SK-N-DZ (cell line): ENCODE results near the gene MYL12A.

Experiments used
- DNase-seq: peaks from one replicate; pipeline ENCODE4 v3.0.0-alpha.2; 2015; ENCODE audit warnings: low spot score

The MYL12A gene

DNA sequence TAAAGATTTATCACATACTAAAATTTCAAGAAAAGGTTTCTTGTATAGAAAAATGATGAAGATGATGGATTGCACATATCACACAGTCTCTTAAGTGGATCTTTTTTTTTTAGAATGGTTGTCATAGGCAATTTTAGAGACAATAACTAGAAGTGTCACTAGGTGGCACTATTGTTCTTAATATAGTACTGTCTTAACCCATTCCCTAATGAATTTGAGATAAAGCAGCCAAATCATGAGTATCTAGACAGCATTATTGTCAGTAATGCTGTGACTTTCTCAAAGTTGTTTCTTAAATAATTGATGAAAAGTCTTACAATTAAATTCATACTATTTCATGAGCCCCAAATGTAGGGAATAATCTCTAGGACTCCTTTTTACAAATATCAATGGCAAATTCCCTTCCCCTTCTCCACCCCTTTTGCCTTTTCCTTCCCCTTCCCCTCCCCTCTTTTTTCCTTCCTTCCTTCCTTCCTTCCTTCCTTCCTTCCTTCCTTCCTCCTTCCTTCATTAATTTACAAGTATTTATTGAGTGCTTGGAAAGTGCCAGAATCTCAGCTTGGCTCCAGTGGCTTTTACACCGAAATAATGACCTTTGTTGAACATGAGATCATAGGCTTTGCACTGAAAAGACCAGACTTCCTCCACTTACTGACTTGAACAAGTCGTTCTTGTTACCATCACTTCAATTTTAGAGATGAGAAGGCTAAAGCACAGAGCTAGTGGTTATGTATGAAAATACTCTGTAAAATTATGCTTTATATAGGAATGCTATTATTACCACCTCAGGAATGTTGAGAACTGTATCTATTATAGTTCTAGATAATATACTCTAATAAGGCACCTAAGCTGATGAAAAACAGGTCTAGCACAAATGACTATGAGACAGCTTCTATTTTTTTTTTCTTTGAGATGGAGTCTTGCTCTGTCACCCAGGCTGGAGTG lies 34.1 kb downstream of the MYL12A start:
- peak; percentile 78 for DNase-seq

DNA sequence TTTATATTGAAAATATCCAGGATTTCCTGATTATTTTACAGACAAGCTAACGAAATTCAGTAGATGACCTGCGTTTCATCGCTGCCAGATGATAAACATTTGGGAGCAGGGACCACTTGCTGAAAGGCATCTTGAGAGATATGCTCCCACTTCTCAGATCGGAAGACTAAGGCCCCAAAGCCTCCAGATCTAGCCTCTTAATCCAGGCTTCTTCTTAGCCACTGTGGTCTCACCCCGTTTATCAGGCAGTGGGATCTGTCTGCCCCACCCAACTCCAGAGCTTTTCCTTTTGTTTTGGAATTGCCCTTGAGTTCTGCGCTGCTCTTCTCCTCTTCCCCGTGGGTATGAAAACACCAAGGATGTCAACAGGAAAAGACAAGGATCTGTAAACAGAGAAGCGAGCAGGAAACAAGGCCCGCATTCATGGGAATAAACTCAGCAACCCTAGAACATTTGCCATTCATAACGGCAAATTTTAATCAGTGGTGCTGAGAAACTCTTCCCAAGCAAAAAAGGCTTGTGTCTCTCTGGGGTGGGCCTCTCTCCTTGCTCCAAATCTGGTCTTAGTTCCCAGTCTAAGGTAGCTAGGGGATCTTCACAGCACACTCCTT lies 35.8 kb downstream of the MYL12A start:
- no peak for DNase-seq

DNA sequence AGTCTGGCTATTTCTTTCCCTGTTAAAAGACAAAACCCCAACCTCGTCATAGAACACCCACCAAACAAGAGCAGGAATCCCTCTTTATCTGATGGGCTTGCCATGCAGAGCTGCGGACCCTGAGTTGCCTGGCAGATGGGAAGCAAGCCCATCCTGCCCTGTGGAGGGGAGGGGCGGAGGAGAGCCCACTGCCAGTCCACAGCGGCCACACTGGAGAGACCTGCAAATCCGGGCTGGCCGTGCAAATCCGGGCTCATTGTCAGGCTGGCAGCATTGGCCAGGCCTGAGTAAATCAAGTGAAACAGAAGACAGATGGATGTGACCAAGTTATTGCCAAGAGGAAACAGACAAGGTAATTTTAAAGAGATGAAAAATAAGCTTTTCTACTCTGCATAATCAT lies 36.3 kb downstream of the MYL12A start:
- no peak for DNase-seq

DNA sequence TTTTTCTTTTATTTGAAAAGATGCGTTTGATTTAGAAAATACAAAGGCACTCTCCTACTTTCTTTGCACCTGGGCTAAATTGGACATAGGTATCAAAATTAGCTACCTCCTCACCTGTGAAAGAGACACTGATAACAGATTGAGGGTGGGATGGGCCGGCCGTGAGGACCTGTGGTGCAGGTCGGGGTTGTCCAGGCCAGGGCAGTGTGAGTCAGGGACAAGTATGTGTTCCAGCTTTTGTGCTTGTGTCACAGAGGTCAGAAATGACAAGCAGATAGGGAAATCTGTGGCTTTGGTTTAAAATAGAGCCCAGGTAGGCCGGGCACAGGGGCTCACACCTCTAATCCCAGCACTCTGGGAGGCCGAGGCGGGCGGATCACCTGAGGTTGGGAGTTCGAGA lies 36.9 kb downstream of the MYL12A start:
- no peak for DNase-seq

DNA sequence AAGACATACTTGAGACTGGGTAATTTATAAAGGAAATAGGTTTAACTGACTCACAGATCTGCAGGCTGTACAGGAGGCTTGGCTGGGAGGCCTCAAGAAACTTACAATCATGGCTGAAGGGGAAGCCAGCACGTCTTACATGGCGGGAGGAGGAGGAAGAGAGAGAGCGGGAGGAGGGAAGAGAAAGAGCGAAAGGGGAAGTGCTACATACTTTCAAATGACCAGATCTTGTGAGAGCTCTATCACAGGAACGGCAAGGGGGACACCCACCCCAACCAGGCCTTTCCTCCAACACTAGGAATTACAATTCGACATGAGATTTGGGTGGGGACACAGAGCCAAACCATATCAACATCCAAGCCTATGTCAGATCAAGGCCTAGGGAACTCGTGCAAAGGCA lies 38.6 kb downstream of the MYL12A start:
- DNase-seq: no peak

DNA sequence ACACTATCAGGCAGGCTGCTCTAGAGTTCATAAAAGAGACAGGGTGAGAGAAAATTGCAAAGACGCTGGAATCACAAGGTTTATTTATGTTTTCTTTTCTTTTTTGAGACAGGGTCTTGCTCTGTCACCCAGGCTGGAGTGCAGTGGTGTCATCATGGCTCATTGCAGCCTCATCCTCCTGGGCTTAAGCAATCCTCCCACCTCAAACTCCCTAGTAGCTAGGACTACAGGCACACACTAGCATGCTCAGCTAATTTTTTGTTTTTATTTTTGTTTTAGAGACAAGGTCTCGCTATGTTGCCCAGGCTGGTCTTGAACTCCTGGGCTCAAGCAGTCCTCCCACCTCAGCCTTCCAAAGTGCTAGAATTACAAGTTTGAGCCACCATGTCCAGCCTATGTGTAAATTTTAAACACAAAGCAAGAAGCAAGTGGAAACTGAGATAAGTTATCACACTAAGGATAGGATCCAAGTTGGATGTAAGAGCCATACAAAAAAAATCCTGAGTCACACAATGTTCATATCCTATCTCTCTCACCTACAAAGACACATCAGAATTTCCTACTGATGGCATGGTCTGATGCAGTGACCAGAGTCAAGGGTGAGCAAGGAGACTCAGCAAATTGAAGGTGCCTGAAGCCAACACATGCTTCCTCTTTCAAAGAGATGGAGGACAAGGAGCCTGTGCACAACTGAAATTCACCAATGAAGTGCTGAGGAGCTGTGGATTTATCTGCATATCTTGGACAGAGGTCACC lies 45.8 kb downstream of the MYL12A start:
- no peak for DNase-seq

DNA sequence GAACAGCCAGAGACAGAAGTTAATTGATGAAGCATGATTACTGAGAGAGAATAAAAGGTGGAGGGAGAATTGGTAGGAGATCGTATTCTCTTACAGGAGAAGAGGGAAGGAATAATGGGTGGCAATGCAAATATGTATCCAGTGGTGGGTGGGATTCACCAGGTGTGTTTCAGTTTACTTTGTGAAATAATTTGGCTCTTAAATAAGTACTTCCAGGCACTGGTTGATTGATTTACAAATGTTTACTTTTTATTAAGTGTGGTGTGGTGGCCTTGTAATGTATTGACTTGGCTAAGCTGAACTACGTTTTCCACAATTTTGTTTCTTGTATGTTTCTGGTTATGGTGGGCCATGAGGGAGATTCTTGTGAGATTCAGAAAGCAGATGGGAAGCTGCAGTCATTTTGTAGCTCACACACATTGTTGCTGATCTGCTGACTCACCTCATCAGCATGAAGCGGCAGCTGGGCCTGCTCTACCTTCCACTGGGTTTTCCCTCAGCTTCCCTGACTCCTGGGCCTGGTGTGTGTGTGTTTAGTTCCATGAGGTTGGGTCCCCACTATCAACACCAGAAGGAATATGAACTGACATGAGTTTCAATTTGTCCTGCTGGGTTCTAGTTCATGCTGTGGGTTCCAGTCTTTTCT lies 47.0 kb downstream of the MYL12A start:
- no peak for DNase-seq

DNA sequence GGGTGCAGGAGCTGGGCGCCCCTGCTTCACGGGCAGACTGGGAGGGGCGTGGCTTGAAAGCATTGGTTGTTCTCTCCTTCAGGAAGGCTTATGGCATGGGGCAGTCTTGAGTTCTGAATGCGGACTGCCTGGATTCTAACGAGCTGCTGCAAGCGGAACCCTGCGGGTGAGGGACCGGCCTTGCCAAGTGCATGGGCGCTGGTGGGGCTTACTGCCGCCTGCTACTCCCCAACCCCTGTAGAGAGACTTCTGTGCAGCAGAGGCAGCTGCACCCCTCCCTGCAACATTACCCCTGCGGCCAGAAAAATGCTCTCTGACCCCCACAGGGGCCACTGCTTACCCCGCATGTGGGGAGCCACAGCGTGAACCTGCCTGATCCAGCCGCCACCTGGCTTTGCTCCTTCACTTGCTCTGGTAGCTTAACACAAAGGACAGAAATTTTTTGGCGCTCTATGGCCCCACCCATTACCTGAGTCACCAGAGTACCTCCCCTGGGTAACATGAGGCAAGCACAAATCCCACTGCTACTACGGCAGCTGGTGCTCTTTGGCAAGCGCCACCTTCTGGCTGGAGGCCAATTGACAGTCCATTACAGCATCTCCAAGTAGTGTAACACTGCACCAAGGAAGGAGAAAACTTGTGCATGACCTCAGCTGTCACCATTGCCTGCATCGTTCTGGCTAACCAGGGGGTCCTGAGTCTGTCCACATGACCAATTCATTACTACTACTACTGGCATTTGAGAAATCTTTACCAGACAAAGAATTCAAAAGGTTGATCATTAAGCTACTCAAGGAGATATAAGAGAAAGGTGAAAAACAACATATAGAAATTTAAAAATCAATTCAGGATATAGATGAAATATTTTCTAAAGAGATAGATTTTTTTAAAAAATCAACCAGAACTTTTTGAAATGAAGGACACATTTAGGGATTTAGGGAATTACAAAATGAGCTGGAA lies 49.7 kb downstream of the MYL12A start:
- DNase-seq: peak; percentile 92

DNA sequence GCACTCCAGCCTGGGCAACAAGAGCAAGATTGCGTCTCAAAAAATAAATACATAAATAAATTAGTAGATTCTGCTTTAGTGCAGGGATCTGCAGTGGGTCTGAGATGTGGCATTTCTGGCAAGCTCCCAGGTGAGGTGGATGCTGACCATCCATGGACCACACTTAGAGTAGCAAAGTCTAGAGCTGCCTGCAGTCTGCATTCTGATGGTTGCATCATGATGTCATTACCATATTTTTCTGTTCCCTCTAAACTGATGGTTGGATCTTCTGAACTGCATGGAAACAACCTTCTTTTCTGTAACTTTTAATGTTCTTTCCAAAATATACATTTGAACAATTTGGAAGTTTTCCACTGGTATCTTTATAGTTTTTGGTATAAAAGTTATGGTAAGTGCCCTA lies 57.2 kb downstream of the MYL12A start:
- DNase-seq: no peak

DNA sequence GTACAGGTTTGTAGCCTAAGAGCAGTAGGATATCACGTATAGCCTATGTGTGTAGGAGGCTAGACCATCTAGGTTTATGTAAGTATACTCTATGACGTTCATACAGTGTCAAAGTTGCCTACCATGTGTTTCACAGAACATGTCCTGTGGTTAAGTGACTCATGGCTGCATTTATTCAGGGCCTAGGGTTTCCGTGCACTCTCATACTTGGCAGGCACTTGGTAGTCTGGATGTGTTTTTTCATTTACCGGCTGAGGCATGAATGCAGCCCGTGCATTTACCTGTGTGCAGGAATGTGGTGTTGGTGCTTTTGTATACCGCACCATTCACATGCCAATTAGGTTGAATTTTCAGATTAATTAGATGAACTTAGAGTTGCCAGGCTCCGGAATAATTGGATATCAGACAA lies 57.8 kb downstream of the MYL12A start:
- DNase-seq: no peak
